HepG2 (cell line): ENCODE data around the gene ZNF763. TPM values are rescaled to one million over a fixed set of nuclear protein-coding genes. Genes with fewer than 3 reads are reported as not detected.

Experiments used
- CTCF ChIP-seq: sonication (generic); formaldehyde crosslinking; IDR thresholded peaks from 2 replicates; pipeline ENCODE4 v1.5.0; 2020; ENCODE audit warnings: mild to moderate bottlenecking, missing genetic modification reagents, moderate library complexity
- ELF3 ChIP-seq: IDR thresholded peaks from 2 replicates; pipeline ENCODE4 v1.6.1; 2016; ENCODE audit warnings: missing genetic modification reagents, missing compliant biosample characterization
- MZF1 ChIP-seq: sonication (generic); formaldehyde crosslinking; IDR thresholded peaks from 2 replicates; pipeline ENCODE4 v1.8.1; 2023; ENCODE audit warnings: mild to moderate bottlenecking, missing genetic modification reagents, borderline replicate concordance
- PAX8 ChIP-seq: sonication (generic); formaldehyde crosslinking; IDR thresholded peaks from 2 replicates; pipeline ENCODE4 v1.8.0; 2022; ENCODE audit warnings: mild to moderate bottlenecking, missing genetic modification reagents, borderline replicate concordance
- TBX2 ChIP-seq: sonication (generic); formaldehyde crosslinking; IDR thresholded peaks from 2 replicates; pipeline ENCODE4 v1.5.0; 2020; ENCODE audit warnings: missing genetic modification reagents, mild to moderate bottlenecking, borderline replicate concordance
- TFDP1 ChIP-seq: IDR thresholded peaks from 2 replicates; pipeline ENCODE4 v1.6.1; 2016; ENCODE audit warnings: missing compliant biosample characterization, missing genetic modification reagents, borderline replicate concordance
- ZBTB8A ChIP-seq: sonication (generic); formaldehyde crosslinking; IDR thresholded peaks from 2 replicates; pipeline ENCODE4 v1.4.0; 2020; ENCODE audit warnings: mild to moderate bottlenecking, low read depth, missing genetic modification reagents, borderline replicate concordance
- ZNF260 ChIP-seq: sonication (generic); formaldehyde crosslinking; IDR thresholded peaks from 2 replicates; pipeline ENCODE4 v1.4.0; 2020; ENCODE audit warnings: missing genetic modification reagents, low read depth, mild to moderate bottlenecking, borderline replicate concordance
- ZNF574 ChIP-seq: sonication (generic); formaldehyde crosslinking; IDR thresholded peaks from 2 replicates; pipeline ENCODE4 v1.4.0; 2020; ENCODE audit warnings: missing genetic modification reagents
- ZNF577 ChIP-seq: sonication (generic); formaldehyde crosslinking; IDR thresholded peaks from 2 replicates; pipeline ENCODE4 v1.4.0; 2020; ENCODE audit warnings: mild to moderate bottlenecking, low read depth, missing genetic modification reagents, borderline replicate concordance
- ZNF580 ChIP-seq: IDR thresholded peaks from 2 replicates; pipeline ENCODE4 v1.6.1; 2016; ENCODE audit warnings: low read depth, borderline replicate concordance
- ZNF597 ChIP-seq: sonication (generic); formaldehyde crosslinking; IDR thresholded peaks from 2 replicates; pipeline ENCODE4 v1.5.0; 2020; ENCODE audit warnings: missing genetic modification reagents
- ZNF687 ChIP-seq: sonication (generic); formaldehyde crosslinking; IDR thresholded peaks from 2 replicates; pipeline ENCODE4 v1.5.1; 2020; ENCODE audit warnings: mild to moderate bottlenecking, missing genetic modification reagents, moderate library complexity
- ZNF710 ChIP-seq: sonication (generic); formaldehyde crosslinking; IDR thresholded peaks from 2 replicates; pipeline ENCODE4 v1.5.0; 2020; ENCODE audit warnings: mild to moderate bottlenecking, missing genetic modification reagents, borderline replicate concordance
- ZNF883 ChIP-seq: sonication (generic); formaldehyde crosslinking; IDR thresholded peaks from 2 replicates; pipeline ENCODE4 v1.5.1; 2020; ENCODE audit warnings: mild to moderate bottlenecking, missing genetic modification reagents; ENCODE audit errors: not compliant biosample characterization
- polyA plus RNA-seq, 8 experiments: library from polyadenylated mRNA; depleted of rRNA in 3 of 8; stranded (reverse) in 7 of 8; unstranded in 1 of 8; fragments of >200 nt; fragmentation: Illumina TruSeq in 4 of 8; extraction: Trizol in 4 of 8; gene quantifications; 2 replicates each; pipeline versions ENCODE4 v1.2.1 to v1.2.3, GENCODE V29; 2011 to 2016; ENCODE audit warnings: low read depth in 4 of 8, missing spikeins in 1 of 8, mixed read lengths in 1 of 8; ENCODE audit not compliant: insufficient read depth in 1 of 8
- total RNA-seq, 5 experiments: library from RNA; depleted of rRNA; stranded (reverse); fragments of >200 nt; fragmentation: Illumina TruSeq; extraction: Trizol; gene quantifications; 2 replicates each; pipeline ENCODE4 v1.2.3, GENCODE V29; 2016; ENCODE audit warnings: low read depth in 1 of 5

The ZNF763 gene
- total and polyA plus RNA-seq, 2 of the 13 experiments (the other 11 are each of a cell fraction or from before 2014, with no cell fraction given), result 0.08 to 0.42 TPM

GRCh38 chr19:11984986-11985385, 20.1 kb downstream of the ZNF763 start (continued):
- TF ChIP-seq ZNF597 (no peak), ZNF883 (CRISPR knock-in tag) (no peak), TFDP1 (CRISPR knock-in tag) (no peak), ZBTB8A (CRISPR knock-in tag) (no peak), TBX2 (CRISPR knock-in tag) (no peak), ZNF260 (no peak), ZNF710 (CRISPR knock-in tag) (no peak), ELF3 (CRISPR knock-in tag) (0 out of 2 replicates have a peak, but pooled peaks have one; percentile 29), ZNF580 (no peak), ZNF574 (CRISPR knock-in tag) (peak; percentile 45; the same call in 1 of the 2 replicates), ZNF687 (peak; percentile 34; the same call in 1 of the 2 replicates), PAX8 (CRISPR knock-in tag) (no peak), ZNF577 (CRISPR knock-in tag) (no peak), CTCF (CRISPR knock-in tag) (peak; percentile 75), MZF1 (CRISPR knock-in tag) (no peak)
